ENCODE measurements around the gene RNF225. TPM values are rescaled to one million over a fixed set of nuclear protein-coding genes. Genes with fewer than 3 reads are reported as not detected.

The RNF225 gene
- total RNA-seq, 1 experiment from 2014 or later = 0.73 TPM

GRCh38 chr19:58364146-58364545, 31.3 kb upstream of the RNF225 start:
- Histone ChIP-seq H3K9me3 (no peaks in the 10 kb centered on the region), H3K4me1 (peaks cover 5% of the 10 kb centered on the region; the same call in 1 of the 2 replicates), H3K36me3 (ENCODE audit: control insufficient read depth, insufficient read depth, low read length) (no peaks in the 10 kb centered on the region), H3K27me3 (replicated peaks; ENCODE audit: control insufficient read depth, insufficient read depth, low read length) (no peaks in the 10 kb centered on the region), H3K4me3 (ENCODE audit: low read depth, low read length) (no peak overlapping the region)
- no TSS peak for BruUV-seq (replicated peaks)
- CTCF ChIA-PET = no interaction called here
- H3K4me3 Mint-ChIP-seq (ENCODE audit: unreplicated experiment) = peak overlapping the region; percentile 40
- no peaks in the 10 kb centered on the region for H3K27me3 Mint-ChIP-seq (ENCODE audit: insufficient read depth, unreplicated experiment)
- no peak overlapping the region for H3K27ac Mint-ChIP-seq (ENCODE audit: unreplicated experiment)
- H3K4me1 Mint-ChIP-seq (ENCODE audit: low read depth, unreplicated experiment) = no peaks in the 10 kb centered on the region
- intact Hi-C loops (cut with micrococcal nuclease; ENCODE audit: unreplicated experiment) = no loop called here
- DNase-seq = no peak
- POLR2A ChIA-PET = interaction anchor here (0.8 kb wide), 1 partner anchor 156 kb away, joined by 4 read pairs; the partner anchor contains the start of gene ZBTB45
- H3K36me3 Mint-ChIP-seq (ENCODE audit: insufficient read depth, unreplicated experiment) = peaks cover 16% of the 10 kb centered on the region
- H3K9me3 Mint-ChIP-seq (ENCODE audit: unreplicated experiment) = no peaks in the 10 kb centered on the region
- TF ChIP-seq CTCF (IDR thresholded peaks at IDR 0.05; ENCODE audit: insufficient read depth in 1 of 2, low read depth in 1 of 2, low read length in 1 of 2, severe bottlenecking in 1 of 2, unreplicated experiment in 1 of 2) = no peak

- no peaks in the 10 kb centered on the region for H3K9me3 Mint-ChIP-seq (ENCODE audit: unreplicated experiment)
- no peak overlapping the region for H3K27ac Mint-ChIP-seq (ENCODE audit: unreplicated experiment)
- no peak overlapping the region for H3K4me3 Mint-ChIP-seq (ENCODE audit: unreplicated experiment)
- H3K36me3 ChIP-seq (ENCODE audit: control insufficient read depth, insufficient read depth, low read length) = no peaks in the 10 kb centered on the region
- H3K4me1 Mint-ChIP-seq (ENCODE audit: low read depth, unreplicated experiment) = no peaks in the 10 kb centered on the region
- no peak overlapping the region for H3K4me3 ChIP-seq (ENCODE audit: low read depth, low read length)
- ChIA-PET POLR2A (no interaction called here), CTCF (no interaction called here)
- no peak for TF ChIP-seq CTCF (IDR thresholded peaks at IDR 0.05; ENCODE audit: insufficient read depth in 1 of 2, low read depth in 1 of 2, low read length in 1 of 2, severe bottlenecking in 1 of 2, unreplicated experiment in 1 of 2)
- no TSS peak for BruUV-seq (replicated peaks)
- H3K27me3 Mint-ChIP-seq (ENCODE audit: insufficient read depth, unreplicated experiment) = no peaks in the 10 kb centered on the region
- no peaks in the 10 kb centered on the region for H3K9me3 ChIP-seq
- no peaks in the 10 kb centered on the region for H3K4me1 ChIP-seq
- no peak for DNase-seq
- peaks cover 18% of the 10 kb centered on the region for H3K36me3 Mint-ChIP-seq (ENCODE audit: insufficient read depth, unreplicated experiment)
- intact Hi-C loops (cut with micrococcal nuclease; ENCODE audit: unreplicated experiment) = no loop called here
- H3K27me3 ChIP-seq (replicated peaks; ENCODE audit: control insufficient read depth, insufficient read depth, low read length) = no peaks in the 10 kb centered on the region
Observed at GRCh38 chr19:58366585-58367430, 28.6 kb upstream of the RNF225 start.

- Histone ChIP-seq H3K9me3 (no peaks in the 10 kb centered on the region), H3K4me3 (ENCODE audit: low read depth, low read length) (no peak overlapping the region), H3K4me1 (no peaks in the 10 kb centered on the region), H3K36me3 (ENCODE audit: control insufficient read depth, insufficient read depth, low read length) (no peaks in the 10 kb centered on the region), H3K27me3 (replicated peaks; ENCODE audit: control insufficient read depth, insufficient read depth, low read length) (no peaks in the 10 kb centered on the region)
- intact Hi-C loops (cut with micrococcal nuclease; ENCODE audit: unreplicated experiment) = no loop called here
- Mint-ChIP-seq H3K9me3 (ENCODE audit: unreplicated experiment) (no peaks in the 10 kb centered on the region), H3K27ac (ENCODE audit: unreplicated experiment) (no peak overlapping the region), H3K27me3 (ENCODE audit: insufficient read depth, unreplicated experiment) (no peaks in the 10 kb centered on the region), H3K4me1 (ENCODE audit: low read depth, unreplicated experiment) (no peaks in the 10 kb centered on the region), H3K4me3 (ENCODE audit: unreplicated experiment) (no peak overlapping the region), H3K36me3 (ENCODE audit: insufficient read depth, unreplicated experiment) (peaks cover 8% of the 10 kb centered on the region)
- BruUV-seq (replicated peaks) = no TSS peak
- TF ChIP-seq CTCF (IDR thresholded peaks at IDR 0.05; ENCODE audit: insufficient read depth in 1 of 2, low read depth in 1 of 2, low read length in 1 of 2, severe bottlenecking in 1 of 2, unreplicated experiment in 1 of 2) = no peak
- ChIA-PET CTCF (no interaction called here), POLR2A (no interaction called here)
- no peak for DNase-seq
Observed at GRCh38 chr19:58367698-58368454, 27.6 kb upstream of the RNF225 start.

Data from Caco-2 (cell line).